ENCODE measurements around the gene KIAA1210.

Gene KIAA1210

GRCh38 chrX:119127650-119128049 is at the start of gene KIAA1210:
KIAA1210 (minus strand) TSS chrX:119127812; CDS start chrX:119123642, 4,170 bp downstream.
- no peak for DNase-seq (ENCODE audit: low read depth)

DNA sequence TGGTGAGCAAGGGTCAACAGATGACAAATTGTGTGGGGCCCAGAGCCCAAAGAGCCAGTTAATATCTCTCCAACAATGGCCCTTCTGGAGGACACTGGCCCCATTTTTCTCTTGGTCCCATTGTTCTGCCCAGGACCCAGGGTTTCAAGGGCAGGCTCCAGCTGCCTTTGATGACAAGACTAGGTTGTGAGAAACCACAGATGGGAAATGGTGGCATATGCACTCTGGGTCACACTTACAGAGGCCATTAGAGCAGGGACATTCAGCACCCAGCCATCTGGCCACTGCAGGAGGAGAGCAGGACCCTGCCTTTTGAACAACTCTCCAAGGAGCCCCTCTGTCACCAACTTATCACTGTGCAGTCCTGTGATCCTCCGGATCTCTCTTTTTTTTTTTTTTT is 49.7 kb upstream of the KIAA1210 start:
- DNase-seq (ENCODE audit: low read depth), result no peak

- DNase-seq (ENCODE audit: low read depth), result no peak
Observed at GRCh38 chrX:119174900-119175299, 47.3 kb upstream of the KIAA1210 start.

DNA sequence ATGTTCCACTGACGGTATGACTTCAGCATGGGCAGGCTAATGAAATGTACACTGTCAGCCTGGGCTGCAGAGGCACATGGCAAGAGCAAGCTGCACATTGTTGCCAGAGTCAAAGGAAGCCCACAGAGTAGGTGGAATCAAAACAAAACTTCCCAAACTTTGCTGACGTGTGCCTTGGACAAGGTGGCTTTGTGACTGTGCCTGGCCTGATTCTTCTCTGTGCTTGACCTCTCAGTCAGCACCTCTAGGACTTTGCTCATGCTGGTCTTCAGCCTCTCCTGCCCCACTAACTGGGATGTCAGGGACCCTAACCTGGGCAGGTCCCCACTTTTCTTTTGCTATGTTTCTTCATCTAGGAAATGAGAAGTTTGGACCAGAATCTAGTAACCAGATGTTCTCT is 40.5 kb upstream of the KIAA1210 start:
- DNase-seq (ENCODE audit: low read depth), result no peak

DNA sequence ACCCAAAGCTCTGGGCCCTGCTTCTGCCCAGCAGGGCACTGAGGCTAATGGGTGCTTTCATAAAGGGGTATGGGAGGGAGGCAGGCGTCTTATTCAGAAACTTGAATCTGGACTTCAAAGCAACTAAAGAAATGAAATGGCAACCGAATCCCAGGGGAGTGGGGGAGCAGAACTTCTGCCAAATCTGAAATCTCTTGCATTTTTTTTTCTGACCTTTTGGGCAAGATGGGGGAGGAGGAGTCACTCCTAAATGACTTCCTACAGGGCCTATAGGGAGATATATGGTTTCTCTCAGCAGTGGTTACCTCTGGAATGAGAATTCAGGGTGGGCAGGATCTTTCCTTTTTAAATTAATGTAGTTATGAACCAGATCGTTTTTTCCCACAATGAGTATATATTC is 30.6 kb upstream of the KIAA1210 start:
- DNase-seq (ENCODE audit: low read depth), result no peak

GRCh38 chrX:119156241-119156640 is 28.6 kb upstream of the KIAA1210 start:
- DNase-seq (ENCODE audit: low read depth), result no peak

GRCh38 chrX:119155416-119156035 is 27.9 kb upstream of the KIAA1210 start:
- no peak for DNase-seq (ENCODE audit: low read depth)

GRCh38 chrX:119151051-119151380 is 23.4 kb upstream of the KIAA1210 start:
- DNase-seq (ENCODE audit: low read depth), result no peak

- DNase-seq (ENCODE audit: low read depth), result no peak
Observed at GRCh38 chrX:119150163-119151050, 22.8 kb upstream of the KIAA1210 start.

DNA sequence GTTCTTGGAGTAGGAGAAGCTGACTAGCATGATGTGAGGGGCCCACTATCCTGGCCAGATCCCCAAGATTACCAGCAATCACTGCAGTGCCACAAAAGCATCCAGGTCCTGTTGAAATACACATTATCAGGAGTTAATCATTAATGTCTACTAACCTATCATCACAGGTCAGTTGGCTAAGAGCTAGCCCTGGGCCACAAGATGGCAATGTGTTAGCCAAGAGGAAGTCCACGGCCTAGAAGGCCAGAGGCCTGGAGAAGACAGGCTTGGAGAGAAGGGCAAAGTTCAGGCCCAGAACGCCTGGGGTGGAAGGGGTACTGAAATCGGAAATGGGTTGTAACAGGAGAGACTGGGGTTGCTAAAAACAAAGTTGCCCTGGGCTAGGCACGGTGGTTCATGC is 19.9 kb upstream of the KIAA1210 start:
- DNase-seq (ENCODE audit: low read depth), result no peak

GRCh38 chrX:119145241-119145653 is 17.6 kb upstream of the KIAA1210 start:
- DNase-seq (ENCODE audit: low read depth), result no peak

DNA sequence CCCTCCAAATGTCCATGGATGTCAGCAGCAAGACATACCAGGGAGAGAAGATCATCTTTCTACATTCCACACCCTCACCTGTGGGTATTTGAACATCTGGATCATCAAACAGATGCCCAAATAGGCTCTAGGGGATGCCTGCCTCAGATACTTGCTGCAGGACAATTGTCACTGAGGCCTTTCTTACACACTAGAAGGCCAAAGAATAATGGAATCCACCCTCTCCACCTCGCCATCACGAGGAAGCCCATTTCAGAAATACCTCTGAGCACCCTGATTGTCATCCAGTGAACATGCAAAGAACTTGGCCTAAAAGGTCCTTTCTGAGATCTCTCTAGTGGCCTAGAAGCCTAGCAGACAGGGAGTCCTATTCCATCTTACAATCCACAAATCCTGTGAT is 6.9 kb upstream of the KIAA1210 start:
- DNase-seq (ENCODE audit: low read depth), result no peak

- no peak for DNase-seq (ENCODE audit: low read depth)
Observed at GRCh38 chrX:119132961-119133360, 5.3 kb upstream of the KIAA1210 start.

DNA sequence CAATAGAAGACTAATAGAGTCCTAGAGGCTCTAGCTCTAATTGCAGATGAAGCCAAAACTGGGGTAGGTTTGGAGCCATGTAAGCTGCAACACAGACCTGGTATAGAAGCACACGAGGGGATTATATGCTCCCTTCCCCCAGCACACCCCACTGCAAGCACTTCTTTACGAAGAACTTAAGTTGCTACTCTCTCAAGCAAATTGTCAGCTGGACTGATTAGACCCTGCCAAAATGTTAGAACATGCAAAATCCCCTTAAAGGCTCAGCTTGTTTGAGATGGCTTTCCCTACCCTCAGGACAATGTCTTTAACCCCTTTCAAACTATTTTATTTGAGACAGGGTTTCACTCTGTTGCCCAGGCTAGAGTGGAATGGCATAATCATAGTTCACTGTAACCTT is 4.7 kb upstream of the KIAA1210 start:
- no peak for DNase-seq (ENCODE audit: low read depth)

- no peak for DNase-seq (ENCODE audit: low read depth)
Observed at GRCh38 chrX:119130911-119131310, 3.3 kb upstream of the KIAA1210 start.

DNA sequence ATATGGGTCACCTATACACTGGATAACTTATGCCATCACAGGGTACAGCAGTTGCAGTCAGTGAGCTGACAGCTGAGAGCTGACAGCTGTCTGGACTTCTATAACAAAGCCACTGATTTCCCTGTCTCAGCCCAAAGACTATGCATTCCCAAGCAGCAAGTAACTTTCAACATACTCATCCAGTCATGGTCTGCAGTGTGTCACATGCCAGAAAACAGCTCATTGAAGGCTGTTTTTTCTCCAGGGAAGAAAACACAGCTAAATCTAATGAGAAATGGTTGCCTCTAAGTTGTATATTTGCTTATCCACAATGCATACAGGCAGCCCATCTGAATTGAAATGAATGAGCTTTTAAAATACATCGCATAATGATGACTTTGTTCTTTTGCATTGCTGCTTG is 6.3 kb downstream of the KIAA1210 start:
- DNase-seq (ENCODE audit: low read depth), result no peak

DNA sequence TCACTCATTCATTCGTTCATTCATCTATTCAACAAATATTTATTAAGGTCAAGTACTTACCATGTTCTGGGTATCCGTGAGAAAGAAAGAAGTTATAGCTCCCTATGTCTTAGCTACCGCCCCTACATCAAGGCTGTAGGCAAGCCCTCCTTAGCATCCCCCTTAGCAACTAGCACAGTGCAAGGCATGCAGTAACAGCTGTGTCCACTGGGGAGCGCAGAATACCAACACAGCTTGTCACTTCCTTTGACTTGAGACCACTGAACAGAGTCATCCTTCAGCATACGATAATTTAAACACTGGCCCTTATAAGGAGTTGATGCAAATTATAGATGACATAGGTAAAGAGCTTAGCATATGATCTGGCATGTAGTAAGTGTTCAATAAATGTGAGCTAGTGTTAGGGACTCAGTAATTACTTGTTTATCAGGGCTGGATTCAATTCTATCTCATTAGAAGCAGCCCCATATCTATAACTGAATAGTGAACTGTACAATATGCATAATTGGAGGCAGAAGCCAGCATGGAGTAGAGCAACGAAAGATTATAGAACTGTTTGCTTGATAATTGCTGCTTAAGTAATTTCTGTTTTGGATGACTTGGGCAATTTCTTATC is 8.7 kb downstream of the KIAA1210 start:
- no peak for DNase-seq (ENCODE audit: low read depth)

DNA sequence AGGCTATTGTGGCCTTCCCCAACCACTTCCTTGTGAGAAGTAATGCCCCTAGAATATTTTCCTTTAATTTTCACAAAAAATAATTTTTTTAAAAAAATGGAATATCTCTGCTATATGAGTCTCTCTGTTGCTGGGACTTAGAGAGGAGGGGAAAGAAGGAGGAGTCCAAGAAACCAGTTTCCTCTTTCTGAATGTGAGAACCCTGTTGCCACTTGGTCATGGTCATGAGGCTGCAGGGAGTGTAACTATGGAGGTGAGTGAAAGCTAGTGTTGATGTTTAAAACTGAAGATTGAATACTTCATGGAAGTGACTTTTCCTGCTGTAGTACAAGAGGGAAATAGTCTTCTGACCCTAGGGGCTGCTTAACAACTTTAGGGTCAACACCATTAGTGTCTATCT is 20.4 kb downstream of the KIAA1210 start:
- no peak for DNase-seq (ENCODE audit: low read depth)

DNA sequence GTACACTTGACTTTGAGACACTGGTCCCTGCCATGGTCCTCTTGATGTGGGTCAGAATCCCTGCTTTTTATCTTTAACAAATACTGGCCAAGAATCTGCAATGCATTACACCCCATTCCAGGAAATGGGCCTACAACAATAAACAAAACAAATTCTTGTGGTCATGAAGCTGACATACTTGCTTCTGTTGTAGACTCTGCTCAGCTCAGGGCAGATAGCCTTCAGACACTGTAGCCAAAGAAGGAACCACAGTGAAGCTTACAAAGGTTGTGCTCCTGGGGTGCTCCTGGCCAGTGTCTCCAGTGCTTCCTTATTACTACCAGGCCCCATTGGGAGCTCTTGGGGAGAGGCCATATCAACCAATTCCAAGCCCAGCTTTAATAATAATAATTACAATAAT is 21.8 kb downstream of the KIAA1210 start:
- DNase-seq (ENCODE audit: low read depth), result no peak

- DNase-seq (ENCODE audit: low read depth), result no peak
Observed at GRCh38 chrX:119101168-119101567, 26.4 kb downstream of the KIAA1210 start.

DNA sequence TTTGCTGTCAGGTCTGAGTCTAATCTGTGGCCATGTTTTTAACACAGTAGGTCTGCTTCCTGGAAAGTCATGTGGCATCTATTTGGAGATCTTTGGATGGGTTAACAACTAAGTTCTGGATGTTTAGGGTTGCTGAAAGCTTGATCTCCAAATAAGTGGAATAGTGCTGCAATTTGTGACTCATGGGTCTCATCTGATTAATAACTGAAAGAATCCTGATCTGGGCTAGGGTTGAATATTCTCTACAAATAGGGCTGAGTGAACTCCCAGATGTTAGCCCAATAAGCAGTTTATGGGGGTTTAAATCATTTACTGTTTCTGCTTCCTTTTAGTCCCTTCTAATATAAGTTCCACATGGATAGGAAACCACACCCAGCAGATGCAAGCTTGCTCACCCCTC is 31.7 kb downstream of the KIAA1210 start:
- no peak for DNase-seq (ENCODE audit: low read depth)

- no peak for DNase-seq (ENCODE audit: low read depth)
Observed at GRCh38 chrX:119094819-119095218, 32.8 kb downstream of the KIAA1210 start.

DNA sequence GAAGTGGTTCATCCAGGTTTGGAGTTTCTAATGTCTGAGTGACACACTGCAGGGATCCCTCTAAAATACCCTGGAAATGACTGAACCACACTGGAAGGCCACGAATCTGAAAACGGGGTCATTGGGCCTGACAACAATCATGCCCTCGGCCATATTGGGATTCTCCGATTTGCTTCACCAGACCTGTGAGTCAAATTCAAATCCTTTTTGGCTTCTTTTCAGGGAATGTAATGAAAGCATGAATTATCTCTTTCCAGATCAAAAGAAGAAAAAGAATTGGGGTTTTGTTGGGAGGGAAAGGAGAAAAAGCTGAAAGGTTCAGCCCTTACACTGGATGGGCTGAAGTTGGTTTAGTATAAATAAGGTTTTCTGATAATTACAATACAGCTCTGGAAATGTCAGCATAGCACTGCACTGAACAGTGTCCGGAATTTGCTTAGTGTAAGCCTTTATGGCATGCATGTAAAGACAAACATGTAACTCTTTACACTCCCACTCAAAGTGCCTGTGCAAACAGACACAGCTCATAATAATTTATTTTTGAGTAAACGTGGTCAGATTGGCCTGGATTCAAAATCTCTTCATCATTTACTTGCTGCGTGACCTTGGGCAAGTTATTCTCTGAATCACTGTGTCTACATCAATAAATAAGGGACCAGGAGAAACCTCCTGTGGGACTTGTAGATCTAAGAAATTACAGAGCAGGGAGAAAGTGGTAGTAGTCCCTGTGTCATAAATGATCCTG is 33.4 kb downstream of the KIAA1210 start:
- DNase-seq (ENCODE audit: low read depth), result no peak
